GM18870 (cell line): ENCODE measurements around the gene KRTAP1-1.
"Not testable (repeated sequence)": the region's sequence is repeated elsewhere in the genome, so short reads cannot be mapped to it uniquely, and the experiment has no call there.

Source experiments
- ATAC-seq: cut with Tn5 transposase; IDR thresholded peaks from one replicate; pipeline ENCODE4 v1.9.1; 2021; ENCODE audit warnings: moderate library complexity; ENCODE audit not compliant: unreplicated experiment

Gene KRTAP1-1, protein sequence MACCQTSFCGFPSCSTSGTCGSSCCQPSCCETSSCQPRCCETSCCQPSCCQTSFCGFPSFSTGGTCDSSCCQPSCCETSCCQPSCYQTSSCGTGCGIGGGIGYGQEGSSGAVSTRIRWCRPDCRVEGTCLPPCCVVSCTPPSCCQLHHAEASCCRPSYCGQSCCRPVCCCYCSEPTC

DNA sequence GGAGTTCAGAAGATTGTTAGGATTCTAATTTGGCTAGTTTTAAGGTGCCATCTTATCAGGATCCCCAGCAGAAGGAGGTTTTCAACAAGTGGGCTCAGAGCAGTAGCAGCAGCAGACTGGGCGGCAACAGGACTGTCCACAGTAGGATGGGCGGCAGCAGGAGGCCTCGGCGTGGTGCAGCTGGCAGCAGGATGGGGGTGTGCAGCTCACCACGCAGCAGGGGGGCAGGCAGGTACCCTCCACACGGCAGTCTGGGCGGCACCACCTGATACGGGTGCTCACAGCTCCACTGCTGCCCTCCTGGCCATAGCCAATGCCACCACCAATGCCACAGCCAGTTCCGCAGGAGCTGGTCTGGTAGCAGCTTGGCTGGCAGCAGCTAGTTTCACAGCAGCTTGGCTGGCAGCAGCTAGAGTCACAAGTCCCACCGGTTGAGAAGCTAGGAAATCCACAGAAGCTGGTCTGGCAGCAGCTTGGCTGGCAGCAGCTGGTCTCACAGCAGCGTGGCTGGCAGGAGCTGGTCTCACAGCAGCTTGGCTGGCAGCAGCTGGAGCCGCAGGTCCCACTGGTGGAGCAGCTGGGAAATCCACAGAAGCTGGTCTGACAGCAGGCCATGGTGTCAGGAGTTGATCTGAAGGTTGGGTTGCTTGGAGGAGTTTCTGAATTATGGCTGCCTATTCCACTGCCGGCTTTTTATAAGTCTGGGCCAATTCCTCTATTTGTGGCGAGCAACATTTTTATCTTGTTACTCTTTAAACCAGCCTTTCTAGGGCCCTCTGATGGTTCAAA lies at the start of gene KRTAP1-1:
KRTAP1-1 (minus strand) TSS at position 668 of the 789 bp plus-strand sequence; CDS start at position 615, 53 bp downstream.
- not testable (repeated sequence) for ATAC-seq

DNA sequence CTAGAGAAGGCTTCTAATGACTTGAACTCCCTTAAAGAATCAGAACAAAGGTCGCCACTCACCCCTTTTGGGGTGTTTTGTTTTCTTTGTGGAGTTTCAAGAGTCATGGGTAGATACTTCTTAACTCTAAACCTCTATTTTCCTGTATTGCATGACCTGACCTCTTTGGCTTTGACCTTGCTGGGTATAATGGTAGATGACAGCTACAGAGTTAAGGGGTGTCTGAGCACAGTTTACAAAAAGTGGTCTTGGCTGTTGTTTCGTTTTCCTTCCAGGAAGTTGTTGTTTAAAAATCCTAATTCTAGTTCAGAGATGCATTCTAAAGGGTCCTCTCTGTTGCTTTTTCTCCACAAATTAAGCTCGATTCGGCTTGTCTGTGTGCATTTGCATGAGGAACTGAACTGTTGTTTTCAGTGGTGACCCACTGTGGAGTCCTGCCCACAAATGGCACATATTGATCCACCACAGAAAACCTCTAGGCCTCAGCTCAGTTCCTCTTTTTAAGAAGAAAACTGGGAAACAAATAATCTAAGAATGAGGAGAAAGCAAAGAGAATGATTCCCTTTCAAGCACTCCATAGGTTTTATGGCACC lies 47.6 kb upstream of the KRTAP1-1 start:
- ATAC-seq: not testable (repeated sequence)

DNA sequence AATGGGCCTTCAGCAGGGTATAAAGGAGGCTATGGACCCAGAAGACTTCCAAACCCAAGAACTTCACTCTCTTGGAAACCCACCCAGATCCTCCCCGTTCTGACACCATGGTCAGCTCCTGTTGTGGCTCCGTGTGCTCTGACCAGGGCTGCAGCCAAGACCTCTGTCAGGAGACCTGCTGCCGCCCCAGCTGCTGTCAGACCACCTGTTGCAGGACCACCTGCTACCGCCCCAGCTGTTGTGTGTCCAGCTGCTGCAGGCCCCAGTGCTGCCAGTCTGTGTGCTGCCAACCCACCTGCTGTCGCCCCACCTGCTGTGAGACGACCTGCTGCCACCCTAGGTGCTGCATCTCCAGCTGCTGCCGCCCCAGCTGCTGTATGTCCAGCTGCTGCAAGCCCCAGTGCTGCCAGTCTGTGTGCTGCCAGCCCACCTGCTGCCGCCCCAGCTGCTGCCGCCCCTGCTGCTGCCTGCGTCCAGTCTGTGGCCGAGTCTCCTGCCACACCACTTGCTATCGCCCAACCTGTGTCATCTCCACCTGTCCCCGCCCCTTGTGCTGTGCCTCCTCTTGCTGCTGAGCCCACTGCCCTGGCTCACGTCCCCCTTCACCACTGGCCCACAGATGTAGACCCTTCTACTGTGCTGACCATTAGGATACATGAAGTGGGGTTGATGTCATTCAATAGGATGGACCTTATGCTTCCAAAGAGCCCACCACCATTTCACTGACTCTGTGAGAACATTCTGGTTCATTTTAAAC lies 43.0 kb upstream of the KRTAP1-1 start, which contains the start of gene KRTAP4-7:
KRTAP4-7 (plus strand) TSS at position 51 of the 757 bp plus-strand sequence; CDS start at position 108, 57 bp downstream.
- ATAC-seq: not testable (repeated sequence)

DNA sequence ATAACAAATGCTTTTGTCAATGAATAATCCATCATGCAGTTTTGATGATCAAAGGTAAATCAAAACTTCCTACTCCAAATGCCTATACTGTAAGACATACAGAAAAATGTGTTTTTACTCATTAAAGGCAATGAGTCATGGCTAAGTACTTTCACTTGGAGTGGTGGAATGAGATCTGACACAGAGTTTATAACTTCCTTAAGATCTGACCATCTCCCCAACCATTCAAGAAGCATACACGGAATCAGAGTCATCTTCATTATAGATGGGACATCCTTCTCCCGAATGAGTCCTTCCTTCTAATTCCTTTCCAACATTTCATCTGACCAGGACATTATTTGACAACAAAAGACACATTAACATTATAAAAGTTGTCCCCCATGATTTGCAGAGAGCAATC lies 42.2 kb upstream of the KRTAP1-1 start:
- ATAC-seq: not testable (repeated sequence)

DNA sequence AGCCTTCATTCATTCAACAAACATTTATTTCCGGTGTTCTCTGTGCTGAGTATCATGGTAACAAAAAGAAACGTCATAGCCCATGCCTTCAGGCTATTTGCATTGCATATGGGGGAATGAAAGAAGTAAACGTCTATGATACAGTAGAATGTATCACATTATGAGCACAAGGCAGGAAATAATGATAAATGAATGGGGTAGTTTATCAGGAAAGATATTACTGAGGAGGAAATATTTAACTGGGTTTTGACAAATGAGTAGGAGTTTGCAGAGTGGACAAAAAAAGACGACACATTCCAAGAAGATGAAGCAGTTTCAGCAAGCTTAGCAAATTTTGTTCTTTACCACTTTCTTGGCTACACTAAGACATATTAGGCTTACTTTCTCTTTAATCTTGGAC lies 41.4 kb upstream of the KRTAP1-1 start:
- ATAC-seq: no peak

DNA sequence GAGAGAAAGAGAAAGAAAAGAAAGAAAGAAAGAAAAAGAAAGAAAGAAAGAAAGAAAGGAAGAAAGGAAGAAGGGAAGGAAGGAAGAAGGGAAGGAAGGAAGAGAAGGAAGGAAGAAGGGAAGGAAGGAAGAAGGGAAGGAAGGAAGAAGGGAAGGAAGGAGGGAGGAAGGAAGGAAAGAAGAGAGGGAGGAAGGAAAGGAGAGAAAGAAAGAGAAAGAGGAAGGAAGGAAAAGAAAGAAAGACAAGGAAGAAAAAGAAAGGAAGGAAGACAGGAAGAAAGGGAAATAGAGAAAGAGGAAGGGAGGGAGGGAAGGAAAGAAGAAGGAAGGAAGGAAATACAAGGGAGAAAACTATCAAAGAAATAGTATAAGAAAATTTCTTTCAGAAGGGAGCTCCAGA lies 35.5 kb upstream of the KRTAP1-1 start:
- no peak for ATAC-seq

DNA sequence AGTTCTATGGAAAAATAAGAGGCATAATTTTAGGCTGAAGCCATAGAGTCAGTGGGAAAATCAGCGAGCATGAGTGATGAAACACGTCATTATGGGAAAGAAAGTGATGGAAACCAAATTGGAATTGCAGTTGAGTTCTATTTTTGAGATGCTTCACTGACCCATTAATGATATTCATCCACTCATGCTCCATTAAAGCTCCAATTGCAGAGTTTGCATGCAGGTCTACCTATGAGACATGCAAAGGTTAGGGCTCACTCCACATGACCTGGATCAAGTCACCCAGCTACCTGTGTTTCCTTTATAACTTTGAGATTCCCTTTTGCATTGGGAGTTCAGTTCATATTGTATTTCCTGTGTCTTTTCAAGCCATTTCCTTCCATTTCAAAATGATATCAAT lies 32.4 kb upstream of the KRTAP1-1 start:
- ATAC-seq: no peak

DNA sequence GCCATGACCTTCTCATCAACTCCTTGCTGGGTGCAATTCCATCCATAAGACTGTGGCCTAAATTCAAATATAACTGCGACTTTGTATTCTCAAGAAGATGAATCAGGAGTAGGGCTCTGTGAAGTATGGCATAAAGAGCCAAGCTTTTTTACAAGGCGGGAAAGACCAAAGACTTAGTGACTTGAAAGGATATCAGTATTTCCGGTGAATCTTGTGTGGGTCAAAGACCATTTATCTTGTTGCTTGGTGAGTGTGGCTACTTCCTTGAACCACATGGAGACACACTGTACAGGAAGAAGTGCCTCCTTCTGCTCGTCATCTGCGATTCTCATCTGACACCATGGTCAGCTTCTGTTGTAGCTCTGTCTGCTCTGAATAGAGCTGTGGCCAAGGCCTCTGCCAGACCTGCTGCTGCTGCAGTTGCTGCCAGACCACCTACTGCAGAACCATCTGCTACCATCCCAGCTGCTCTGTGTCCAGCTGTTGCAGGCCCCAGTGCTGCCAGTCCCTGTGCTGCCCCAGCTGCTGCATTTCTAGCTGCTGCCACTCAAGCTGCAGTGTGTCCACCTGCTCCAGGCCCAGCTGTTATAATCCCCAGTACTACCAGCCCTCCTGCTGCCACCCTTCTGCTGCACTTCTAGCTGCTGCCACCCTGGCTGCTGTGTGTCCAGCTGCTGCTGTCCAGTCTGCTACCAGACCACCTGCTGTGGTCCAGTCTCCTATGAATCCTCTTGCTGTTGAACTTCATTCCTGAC lies 30.5 kb upstream of the KRTAP1-1 start:
- ATAC-seq: no peak

DNA sequence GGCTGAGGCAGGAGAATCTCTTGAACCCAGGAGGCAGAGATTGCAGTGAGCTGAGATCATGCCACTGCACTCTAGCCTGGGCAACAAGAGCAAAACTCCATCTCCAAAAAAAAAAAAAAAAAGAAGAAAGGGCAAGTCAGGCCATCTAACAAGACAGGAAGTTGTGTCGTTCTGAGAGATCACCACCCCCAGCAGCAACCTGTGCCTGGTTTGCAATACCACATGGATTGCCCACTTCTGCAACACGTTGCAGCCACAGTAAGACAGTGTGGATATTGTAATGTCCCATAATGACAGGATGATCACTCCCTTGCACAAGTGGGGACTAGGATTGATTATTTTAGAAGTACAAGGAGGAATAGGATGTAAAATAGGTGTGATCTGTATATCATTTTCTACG lies 27.8 kb upstream of the KRTAP1-1 start:
- ATAC-seq: no peak

DNA sequence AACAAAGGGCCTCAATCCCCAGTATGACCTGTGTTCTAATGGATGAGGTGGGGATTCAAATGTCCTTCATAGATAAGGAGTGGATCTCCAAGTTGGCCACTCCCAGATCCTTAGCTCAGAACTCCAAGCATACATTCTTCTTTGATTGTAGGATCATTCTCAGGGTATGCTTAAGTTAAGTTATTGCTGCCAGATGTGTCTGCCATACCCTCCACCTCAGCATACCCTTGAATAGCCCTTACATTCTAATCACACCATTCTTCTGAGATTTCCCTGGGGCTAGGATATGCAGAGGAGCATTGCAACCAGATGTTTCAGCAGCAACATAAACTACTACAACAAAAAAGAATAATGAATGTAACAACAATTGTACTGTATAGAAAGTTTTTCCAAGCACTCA lies 26.0 kb upstream of the KRTAP1-1 start:
- no peak for ATAC-seq

DNA sequence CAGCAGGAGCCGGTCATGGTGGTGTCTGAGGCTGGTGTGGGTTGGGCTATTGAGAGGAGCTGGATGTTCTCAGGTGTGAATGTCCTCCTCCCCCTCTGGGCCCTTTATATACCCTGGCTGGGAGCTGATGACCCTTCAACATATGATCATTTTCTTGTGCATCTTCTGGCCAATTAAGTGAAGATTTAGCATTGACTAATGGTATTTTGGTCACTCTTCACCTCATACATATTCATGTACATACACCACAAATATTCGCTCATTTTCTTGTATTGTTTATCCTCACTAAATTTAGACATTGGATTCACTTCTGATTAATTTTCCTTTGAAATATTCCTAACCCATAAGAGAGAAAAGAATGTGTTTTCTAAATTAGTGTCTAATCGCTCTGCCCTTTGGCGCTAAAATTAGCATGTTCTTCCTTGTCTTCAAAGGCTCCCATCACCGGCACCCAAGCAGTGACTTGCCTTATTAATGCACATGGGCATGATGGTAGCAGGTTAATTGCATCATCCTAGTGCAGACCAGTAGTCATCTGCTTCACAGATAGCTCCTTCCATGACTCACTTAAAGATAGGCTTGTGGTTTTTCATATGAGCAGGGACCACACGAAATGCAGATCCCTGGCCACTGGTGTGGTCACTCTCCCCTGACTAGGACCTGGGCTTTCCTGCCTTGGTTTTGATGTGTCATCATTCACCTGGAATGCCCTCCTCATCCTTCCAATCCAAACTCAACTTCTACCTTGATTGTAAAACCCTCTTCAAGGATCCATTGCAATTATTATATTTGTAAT lies 24.8 kb upstream of the KRTAP1-1 start, which contains the start of gene KRTAP2-4:
KRTAP2-4 (minus strand) TSS at position 51 of the 796 bp plus-strand sequence; CDS start at position 17, 34 bp downstream.
- no peak for ATAC-seq

DNA sequence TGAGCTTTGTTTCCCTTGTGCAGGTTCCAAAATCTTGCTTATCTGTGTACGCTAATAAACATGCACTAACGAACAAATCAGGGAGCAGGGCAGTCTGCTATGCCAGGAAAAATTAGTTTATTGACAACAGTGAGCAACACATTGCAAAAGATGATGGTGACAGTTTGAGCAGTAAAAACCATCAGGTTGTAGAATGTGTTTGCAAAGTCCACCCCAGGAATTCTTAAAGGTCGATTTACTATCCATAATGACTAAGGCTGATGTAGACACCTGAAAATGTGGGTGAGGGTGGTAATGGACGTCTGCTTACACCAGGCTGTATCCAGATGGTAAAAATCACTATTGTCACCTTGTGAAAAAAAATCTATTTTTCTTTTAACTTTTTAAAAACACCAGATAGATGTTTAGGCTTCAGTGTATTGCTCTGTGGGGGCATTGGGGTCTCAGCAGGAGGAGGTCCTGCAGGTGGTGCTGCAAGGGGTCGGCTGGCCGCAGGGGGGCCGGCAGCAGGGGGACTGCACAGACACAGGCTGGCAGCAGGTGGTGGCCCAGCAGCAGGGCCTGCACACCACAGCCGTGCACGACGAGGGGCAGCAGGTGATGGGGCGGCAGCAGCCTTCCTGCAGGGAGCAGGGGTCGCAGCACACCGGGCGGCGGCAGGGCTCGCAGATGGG lies 23.9 kb upstream of the KRTAP1-1 start:
- not testable (repeated sequence) for ATAC-seq

DNA sequence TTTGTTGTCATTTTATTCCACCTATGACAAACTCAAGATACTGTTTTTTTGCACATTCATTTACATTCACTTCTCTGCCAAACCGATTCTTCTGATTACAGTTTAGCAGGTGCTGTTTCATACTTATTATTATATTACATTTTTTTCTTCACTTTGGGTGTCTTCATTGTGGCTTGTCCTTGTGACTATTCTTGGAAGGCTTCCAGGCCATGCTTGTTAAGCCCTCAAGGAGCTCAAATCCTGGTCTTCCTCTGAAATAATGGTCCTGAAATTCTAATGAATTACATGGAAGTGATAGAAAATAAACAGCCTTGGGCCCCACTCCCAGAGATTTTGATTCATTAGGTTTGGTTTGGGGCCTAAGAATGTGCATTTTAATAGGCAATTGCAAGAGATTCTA lies 23.1 kb upstream of the KRTAP1-1 start:
- no peak for ATAC-seq

DNA sequence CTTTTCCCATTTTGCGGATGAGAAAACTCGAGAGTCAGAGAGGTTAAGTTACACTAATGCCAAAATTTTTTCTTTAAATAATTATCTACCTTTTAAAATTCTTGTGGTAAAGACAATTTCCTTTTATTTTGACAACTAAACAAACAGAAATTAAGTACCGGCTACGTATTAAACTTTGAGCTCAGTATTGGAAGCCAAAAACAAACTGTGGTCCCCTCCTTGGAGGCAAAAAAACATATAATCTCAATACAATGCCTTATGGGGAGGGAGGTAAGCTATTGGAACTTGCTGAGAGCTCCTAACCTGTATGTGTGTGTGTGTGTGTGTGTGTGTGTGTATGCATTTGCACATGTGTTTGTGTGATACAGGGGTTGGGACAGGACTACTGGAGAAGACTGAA lies 22.2 kb upstream of the KRTAP1-1 start:
- ATAC-seq: no peak

DNA sequence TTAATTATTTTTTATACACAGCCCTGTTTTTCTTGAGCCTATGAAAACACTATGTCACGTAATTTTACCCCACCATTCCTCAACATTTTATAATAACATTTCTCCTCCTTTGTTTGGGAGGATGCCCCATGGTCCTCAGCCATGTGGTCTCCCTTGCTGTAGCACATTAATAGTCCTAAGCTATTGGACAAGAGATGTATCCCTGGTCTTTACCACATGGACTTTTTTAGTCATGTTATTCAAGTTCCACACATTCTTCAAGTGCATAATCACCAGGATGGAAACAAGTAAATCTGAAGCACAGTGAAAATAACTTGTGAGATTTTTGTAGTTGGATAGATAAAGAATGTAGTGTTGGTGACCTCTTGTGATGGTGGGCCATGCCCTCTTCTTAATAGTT lies 20.7 kb upstream of the KRTAP1-1 start:
- ATAC-seq: no peak

DNA sequence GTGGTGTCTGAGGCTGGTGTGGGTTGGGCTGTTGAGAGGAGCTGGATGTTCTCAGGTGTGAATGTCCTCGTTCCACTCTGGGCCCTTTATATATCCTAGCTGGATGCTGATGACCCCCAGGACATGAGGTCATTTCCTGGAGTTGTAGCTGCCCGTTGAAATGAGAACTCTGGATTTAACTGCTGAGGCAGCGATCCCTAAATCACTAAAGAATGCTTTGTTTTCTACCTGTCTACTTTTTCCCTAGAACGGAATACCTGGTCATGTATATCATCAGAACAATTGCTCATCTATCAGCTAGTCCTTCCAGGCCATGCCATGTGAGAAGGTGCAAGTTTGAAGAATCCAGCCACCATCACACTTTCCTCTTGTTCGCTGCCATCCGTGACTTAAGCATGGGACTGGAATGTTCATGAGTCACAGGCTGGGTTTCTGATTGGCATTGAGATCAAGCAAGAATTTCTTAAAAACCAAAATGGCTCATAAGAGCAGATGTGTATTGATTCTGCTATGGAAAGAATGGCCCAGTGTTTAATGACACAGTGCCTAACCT lies 18.9 kb upstream of the KRTAP1-1 start, which contains the start of gene KRTAP2-3:
KRTAP2-3 (minus strand) TSS at position 63 of the 553 bp plus-strand sequence. CDS start 64 bp downstream, outside the sequence.
- ATAC-seq: no peak

DNA sequence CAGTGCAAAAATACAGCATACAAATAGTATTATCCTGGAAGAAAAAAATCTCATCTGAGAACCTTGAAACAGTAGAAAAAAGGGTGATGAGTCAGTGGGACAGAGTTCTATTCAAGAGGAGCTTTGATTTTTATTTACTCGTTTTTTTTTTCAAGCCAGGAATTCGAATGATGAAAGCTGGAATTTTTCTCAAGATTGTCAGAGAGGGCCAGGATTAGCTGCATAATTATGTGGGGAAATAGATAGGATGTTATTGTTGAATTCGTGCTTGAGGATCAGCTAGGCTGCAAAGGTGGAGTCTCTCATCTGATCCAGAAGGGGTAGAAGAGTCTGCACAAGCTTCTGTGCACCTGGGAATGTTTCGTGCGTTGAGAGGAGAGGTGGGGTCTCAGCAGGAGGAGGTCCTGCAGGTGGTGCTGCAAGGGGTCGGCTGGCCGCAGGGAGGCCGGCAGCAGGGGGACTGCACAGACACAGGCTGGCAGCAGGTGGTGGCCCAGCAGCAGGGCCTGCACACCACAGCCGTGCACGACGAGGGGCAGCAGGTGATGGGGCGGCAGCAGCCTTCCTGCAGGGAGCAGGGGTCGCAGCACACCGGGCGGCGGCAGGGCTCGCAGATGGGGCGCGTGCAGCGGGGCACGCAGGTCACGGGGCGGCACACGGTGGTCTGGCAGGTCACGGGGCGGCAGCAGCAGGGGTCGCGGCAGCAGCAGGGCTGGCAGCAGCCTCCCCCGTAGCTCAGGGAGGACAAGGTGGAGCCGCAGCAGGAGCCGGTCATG lies 18.2 kb upstream of the KRTAP1-1 start:
- not testable (repeated sequence) for ATAC-seq

DNA sequence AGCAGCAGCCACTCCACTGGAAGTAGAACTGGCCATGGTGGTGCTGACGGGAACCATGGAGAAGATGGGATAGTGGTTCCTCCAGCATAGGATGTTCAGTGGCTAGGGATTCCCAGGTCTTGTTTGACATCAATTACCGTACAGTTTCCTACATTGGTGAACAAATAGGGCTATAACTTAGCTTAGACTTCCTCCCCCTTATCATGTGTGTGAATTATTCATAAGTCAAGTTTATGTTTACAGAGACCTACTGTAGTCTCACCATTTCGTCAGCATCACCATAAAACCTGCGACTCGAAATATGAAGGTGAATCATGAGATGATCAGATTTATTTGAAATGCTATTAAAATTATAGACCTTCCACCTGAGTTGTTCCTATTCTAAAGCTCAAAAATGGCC lies 17.5 kb upstream of the KRTAP1-1 start:
- ATAC-seq: no peak
